Stromal cell of bone marrow (primary cell): ENCODE results near the gene COL5A1.

Experiments
- DNase-seq: peaks from one replicate; pipeline ENCODE4 v3.0.0-alpha.2; 2012; ENCODE audit warnings: low read depth

The COL5A1 gene

DNA sequence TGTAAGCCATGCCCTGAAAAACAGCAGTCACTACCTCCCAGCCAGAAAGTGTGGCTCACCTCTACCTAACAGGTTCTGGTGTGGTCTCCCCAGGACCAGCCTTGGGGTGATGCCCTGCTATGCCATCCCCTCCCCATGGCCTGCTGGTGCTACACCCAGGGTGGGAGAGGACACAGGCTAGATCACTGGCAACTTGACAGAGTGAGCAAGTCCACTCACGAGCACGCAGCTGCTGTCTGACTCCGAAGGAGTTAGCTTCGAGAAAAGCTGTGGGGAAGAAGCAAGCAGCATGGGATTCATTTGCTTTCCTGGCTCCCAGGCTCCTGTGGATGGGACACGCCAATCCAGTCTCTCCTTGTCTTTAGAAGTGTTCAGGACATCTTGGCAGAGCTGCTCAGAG, 102.2 kb downstream of the COL5A1 start:
- DNase-seq, result no peak

DNA sequence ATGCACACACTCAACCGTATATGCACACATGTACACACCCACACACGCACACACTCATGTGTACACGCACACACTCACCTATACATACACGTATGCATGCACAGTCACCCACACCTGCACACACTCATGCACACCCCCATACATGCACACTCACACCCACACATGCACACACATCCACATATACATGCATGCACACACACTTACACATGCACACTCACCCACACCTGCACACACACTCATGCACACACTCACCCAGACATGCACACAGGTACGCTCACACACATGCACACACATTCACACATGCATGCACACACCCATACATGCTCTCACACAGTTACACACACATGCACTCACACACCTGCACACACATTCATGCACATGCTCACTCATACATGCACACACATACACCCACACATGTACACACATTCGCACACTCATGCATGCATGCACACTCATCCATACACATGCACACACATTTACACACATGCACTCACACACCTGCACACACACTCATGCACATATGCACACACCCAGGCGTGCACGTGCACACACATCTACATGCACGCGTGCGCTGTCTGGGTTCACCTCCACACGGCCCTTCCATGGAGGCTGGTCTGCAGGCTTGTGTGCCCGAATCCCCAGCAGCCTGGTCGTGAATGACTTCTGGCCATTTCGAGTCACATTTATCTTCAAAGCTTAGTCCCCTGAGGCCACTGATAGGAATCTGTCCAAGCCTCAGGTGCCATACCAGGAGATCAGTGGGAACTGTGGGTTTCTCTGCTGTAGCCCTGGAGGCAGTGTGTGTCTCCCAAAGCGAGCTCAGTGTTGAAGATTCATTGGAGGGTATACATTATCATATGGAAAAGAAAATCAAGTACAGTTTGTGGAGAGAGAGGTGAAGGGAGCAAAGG, 103.0 kb downstream of the COL5A1 start:
- no peak for DNase-seq

DNA sequence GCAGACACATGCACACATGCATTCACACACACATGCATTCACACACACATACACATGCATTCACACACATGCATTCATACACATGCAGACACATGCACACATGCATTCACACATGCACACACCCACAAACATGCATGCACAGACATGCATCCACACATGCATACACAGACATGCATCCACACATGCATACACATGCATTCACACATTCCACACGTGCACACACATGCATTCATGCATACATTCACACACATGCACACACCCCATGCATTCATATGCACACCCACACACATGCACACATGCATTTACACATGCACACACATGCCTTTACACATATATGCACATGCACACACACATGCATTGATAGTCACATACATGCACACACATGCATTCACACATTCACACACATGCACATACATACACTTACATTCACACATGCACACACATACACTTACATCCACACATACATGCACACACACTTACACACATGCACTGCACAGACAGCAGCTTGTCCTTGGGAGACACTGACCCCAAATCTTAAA, 106.4 kb downstream of the COL5A1 start:
- DNase-seq, result no peak

DNA sequence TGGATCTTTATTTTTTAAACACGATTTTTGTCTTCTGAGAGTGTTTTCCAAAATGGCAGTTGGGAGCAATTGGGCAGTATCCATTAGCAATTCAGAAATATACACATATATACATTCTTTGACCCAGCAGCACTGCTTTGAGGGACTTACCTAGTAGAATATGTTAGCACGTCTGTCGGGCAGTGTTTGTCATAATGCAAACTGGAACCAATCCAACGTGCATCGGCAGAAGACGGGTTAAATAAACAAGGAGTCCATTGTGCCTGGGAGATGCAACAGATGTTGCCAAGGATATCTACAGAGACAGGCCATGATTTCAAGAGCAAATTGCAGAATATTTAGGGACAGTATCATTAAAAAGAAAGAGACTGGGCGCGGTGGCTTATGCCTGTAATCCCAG, 107.0 kb downstream of the COL5A1 start:
- DNase-seq, result no peak

DNA sequence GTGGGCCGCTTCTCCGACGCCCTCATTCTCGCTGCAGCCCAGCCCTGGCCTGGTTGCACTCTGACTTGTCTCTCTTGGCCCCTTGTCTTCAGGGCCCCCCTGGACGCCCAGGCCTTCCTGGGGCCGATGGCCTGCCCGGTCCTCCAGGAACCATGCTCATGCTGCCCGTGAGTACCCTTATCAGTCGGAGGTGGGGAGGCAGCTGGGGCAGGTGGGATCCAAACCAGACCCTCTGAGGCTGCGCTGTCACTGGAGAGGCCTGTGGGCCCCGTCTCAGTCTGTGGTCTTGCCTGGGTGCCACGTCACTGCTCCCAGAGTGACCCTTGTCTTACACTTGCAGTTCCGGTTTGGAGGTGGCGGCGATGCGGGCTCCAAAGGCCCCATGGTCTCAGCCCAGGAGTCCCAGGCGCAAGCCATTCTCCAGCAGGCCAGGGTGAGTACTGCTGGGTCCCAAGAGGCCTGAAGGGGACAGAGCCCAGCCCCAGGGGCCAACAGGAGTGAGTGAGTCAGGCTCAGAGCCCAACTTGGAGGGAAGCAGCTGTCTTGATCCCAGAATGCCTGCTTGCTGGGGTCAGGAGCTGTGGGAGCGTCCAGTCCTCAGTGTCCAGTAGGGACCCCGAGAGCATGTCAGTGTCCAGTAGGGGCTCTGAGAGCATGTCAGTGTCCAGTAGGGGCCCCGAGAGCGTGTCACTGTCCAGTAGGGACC, 109.0 kb downstream of the COL5A1 start:
- DNase-seq, result no peak

DNA sequence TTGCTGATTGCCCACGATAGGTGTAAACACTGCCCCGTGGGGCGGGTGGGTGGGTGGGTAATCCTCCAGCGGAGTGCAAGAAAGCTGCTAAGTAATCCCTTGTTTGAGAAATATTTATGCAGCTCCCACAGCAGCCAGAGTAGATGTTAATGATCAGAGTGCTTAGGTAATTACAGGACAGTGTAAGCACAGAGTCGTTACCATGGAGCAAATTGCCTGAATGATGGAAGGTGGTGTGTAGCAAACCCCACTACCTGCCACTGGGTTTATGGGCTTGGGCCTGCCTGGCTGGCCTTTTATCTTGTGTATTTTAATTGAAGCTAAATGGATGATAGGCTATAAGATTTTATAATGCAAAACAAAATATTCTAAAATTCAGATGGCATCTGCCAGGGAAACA, 110.0 kb downstream of the COL5A1 start:
- no peak for DNase-seq

DNA sequence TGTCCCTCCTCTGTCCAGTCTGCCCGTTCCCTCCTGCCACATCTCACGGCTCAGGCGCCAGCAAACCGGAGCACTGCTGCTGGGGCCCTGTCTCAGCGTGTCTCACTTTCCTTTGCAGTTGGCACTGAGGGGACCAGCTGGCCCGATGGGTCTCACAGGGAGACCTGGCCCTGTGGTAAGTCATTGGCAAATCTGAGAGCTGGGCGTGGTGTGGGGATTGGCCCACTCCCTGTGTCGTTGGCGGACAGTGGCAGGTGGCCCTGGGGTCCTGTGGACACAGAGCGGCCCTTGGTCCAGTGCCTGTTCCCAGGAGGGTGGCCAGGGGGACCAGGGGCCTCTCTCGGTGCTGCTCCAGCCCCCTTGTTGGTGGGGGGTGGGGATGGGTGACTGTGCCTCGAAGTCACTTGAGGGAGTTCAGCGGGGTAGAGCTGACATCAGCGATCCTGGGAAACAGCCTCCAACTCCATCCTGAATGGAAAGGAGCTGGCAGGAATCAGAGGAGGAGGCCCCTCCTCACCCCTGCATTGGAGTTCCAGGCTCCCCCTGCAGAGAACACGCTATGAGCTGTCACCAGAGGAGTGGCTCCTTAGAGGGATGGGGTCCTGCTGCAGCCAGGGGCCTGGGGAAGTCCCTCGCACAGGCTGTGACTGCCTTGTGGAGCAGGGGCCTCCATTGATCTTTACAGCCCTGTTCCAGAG, 111.0 kb downstream of the COL5A1 start:
- no peak for DNase-seq

DNA sequence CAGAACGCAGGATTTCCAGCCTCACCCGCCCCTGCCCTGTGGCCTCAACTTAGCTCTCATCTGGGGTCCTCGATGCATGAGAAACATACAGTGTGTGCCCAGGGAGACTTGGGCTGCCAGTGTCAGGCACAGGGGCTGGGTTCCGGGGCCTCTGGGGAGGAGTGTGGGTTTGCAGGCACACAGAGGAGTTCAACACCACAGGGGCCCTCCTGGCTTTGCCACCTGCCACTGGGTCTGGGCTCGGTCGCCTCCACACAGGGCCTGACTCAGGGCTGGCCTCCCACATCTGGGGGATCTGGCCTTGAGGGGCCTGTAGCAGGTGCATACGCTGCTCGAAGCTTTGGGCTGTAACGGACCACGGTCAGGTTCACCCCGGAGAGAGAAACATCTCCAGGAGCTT, 111.6 kb downstream of the COL5A1 start:
- no peak for DNase-seq

DNA sequence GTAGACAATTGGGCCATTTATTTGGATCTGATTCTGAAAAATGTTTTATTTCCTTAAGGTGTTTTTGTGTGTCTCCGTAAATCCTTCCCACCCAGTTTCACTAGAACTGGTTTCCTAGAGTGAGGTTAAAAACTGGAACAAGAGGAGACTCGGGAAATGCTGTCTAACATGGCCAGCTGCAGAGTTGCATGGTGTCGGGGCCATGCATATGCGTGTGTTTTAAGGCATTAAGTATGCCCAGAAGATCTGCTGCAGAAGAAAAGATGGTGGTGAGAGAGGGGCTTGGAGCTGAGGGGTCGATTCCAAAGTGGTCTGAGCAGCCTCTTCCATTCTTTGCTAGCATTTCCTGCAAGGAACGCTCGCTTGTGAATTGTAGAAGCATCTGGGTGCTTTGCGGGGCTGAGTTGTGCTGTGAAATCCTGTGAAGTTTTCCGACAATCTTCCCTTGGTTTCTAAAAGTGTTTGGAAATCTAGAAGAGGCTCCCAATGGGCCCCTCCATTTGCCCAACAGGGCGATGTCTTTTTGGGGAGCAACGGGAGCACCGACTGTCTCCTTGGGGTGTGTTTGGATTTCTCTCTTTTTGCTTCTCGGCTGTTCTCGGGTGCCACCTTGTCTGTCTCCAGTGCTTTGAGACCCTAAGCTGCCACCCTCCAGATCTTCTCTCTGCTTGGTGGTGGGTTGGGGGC, 113.8 kb downstream of the COL5A1 start:
- no peak for DNase-seq

DNA sequence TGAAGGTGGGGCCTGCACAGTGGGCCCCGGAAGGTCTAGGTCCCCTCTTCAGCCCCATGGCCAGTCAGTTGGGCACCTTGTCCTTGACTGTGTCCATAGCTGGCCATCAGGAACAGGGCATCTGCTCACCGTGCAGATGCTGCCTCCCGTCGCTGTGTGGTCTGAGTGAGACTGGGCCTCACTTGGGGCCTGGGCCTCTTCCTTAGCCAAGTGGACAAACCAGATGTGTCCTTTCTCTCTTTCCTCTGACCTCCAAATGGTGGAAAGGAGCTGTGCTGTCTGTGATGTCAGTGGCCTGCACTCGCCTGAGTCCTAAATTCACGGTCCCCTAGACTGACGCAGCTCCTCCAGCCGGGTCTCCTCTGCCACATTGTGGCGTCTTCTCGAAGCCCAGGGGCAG, 114.5 kb downstream of the COL5A1 start:
- no peak for DNase-seq

DNA sequence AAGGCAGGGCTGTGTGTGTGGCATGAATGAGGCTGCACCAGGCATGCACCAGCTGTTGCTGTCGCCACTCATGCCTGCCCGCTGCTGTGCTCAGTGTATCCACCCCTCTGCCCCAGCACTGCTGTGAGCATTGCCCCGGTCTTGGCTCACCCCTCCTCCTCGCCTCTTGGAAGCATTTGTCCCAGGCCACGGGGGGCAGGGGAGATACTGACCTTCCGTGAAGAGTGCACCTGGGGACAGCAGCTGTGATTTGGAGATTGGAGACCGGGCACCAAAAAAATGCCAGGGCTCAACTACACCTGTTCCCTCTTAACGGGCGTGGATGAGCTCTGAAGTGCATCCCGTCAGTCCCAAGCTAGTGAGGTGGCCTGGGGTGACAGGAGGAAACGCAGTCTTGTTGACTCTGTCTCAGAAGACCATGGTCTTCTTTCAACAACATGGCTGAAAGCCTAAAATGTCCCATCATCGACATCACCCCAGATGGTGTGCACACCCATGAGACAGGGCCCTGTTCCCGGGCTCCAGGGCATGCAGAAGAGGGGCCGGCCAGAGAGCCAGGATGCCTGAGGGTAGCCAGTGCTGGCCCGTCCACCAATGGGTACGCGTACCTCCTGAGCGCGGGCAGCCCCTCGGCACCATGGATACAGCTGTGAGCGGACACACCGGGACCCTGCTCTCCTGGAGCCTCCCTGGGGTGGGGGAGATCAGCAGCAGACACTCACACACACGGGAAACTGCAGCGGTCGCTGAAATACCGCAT, 115.8 kb downstream of the COL5A1 start:
- DNase-seq, result no peak

DNA sequence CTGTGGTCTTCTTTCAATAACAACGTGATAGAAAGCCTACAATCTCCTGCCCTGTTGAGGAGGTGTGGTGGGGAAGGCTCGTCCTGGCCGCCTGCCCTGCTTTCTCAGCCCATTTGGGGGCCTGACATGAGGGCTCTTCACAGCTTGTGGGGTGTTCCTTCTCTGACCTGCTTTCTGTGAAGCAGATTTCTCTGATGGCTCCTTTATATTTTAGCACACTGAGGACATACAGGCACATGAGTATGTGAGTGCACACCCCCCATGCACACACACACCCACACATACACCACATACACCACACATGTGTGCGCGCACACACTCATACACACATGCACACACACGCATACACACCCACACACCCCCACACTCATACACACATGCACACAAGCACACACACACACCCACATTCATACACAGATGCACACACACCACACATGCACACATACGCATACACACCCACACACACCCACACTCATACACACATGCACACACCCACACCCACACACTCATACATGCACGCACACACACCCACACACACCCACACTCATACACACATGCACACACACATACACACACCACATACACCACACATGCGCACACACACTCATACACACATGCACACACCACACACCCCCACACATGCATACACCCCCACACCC, 117.5 kb downstream of the COL5A1 start:
- DNase-seq, result no peak

DNA sequence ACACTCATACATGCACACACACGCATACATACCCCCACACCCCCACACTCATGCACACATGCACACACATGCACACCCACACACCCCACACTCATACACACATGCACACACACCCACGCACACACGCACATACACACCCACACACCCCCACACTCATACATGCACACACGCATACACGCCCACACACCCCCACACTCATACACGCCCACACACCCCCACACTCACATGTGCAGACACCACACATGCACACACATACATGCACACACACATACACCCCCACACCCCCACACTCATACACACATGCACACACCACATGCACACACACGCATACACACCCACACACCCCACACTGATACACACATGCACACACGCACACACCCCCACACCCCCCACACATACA, 118.3 kb downstream of the COL5A1 start:
- DNase-seq, result no peak

DNA sequence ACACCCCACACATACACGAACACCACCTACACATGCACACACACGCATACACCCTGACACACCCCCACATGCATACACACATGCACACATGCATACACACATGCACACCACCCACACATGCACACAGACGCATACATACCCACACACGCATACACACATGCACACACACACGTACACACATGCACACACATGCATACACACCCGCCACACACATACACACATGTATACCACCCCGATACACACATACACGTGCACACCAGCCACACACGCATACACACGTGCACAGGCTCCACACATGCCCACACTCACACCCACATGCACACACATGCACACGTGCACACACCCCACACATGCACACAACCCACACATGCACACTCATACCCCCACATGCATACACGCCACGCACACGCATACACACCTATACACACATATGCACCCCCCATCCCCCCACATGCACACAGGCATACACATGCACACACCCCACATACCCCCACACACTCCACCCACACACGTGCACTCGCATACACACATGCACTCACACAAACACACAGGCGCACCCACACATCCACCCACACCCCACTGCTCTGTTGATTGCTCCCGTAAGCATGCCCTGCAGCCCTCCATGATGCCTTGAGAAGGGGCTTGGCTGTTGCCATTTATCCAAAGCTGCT, 119.3 kb downstream of the COL5A1 start:
- no peak for DNase-seq

DNA sequence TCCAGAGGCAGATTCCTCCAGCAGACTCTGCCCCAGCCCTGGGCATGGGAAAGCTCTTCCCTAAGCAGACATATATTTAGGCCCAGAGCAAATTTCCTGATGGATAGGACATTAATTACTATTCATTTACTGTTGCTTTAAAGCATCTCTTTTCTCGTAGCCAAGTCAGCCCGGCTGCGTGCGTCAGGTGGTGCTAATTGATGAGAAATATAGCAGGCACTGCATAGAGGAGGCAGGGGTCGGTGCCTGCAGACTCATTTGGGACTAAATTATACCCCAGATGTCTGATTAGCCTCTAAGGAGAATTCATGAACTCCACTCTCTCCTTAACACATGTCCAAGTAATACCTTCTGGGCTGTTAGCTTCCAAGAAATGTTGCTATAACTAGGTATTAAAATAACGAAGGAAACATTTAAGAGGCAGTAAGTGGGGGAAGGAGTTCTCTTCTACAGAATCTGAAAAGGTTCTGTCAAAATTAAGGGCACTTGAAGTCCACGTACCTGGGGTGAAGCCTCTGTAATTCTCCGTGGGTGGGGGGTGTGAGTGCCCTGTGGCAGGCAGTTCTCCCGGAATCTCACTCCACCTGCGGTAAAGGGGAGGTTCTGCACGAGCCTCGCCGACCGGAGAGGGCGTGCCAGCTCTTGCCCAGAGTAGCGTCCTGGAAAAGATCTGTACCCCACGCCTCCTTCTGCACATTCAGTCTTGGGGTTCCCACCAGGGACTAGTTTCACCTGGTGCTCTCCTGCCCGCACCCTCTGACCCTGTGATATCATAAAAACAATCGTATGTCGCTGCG, 123.1 kb downstream of the COL5A1 start:
- DNase-seq, result no peak

DNA sequence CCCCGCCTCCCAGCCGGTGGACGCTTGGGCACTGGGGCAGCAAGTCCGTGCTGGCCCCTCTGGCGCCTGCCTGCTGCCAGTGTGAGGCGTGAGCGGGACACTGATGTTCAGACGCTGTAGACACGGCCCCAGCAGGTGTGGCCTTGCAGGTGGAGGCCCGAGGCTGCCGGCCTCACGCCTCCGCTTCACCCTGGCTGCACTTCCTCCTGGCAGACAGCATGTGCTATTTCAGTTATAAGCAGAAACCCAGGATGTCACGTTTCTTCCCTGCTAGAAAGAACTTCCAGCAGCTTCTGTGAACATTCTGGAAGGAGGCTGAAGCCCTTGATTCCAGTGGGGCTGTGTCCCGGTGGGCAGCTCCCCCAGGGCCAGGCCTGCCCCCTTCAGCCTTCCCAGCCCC, 124.2 kb downstream of the COL5A1 start:
- DNase-seq, result no peak

DNA sequence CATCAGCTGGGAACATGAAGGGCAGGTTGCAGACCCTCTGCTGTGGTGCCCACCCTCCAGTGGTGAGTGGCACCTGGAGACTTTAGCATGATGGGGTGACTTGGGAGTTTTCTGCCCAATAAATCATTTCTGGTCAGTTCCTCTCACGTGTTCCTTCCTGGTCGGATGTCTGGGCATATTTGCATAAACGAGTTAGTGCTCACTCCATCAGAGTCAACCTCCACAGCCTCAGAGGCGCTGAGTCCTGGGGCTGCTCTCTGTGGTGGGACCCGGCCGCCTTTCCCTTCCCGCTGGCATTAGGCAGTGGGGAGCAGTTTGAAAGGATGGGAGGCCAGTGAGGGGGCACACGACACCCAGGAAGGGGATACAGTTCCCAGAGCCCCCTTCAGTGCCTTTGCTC, 125.0 kb downstream of the COL5A1 start:
- no peak for DNase-seq

DNA sequence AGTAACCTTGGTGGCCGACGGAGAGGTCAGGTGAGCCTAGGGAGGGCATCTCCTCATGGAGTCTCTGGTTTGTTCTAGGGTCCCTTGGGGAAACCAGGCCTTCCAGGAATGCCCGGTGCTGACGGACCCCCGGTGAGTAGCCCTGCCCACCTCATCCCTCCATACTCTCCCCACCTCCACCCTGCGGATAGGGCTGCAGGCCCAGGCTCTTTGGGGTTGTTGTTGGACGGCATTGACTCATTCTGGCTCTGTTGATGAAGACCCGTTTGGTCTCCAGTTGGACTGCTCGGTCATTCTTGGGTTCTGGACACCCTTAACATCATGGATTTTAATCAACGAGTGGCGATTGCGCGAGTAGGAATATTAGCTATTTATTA, 126.7 kb downstream of the COL5A1 start:
- no peak for DNase-seq

DNA sequence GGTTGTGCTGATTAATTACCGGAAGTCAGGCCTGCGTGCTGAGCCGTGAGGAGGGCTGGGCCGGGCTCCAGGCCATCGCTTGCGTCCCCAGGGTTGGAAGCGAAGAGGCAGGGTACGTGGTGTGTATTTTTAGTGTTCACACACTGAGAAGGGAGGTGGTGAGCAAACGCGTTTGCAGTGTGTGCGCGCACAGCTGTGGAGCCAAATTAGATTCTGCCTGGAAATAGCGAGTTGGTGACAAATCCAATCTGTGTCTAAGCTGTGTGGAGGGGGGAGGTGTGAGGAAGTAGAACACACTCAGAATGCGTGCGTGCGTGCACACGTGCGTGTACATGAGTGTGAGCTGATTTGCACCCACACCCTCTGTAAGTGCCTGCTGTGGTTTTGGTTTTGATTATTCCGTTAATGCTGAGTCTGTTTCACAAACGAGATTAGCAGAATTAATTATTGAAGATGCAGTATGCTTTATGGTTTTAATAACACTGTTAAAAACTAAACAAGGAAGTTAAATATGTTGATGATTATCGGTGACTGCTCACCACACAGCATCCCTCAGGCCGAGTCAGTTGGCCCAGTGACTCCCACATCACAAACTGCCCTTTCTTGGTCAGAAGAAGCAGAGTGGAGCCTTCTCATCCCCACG, 127.2 kb downstream of the COL5A1 start:
- DNase-seq, result peak; percentile 16
